GM19193 (cell line): ENCODE measurements around the gene SPTBN4.

Experiments
- POLR2A ChIP-seq: IDR thresholded peaks from 4 replicates; pipeline ENCODE4 v1.6.1; 2011; ENCODE audit not compliant: insufficient read depth, insufficient read length; ENCODE audit errors: extremely low read depth

The SPTBN4 gene

DNA sequence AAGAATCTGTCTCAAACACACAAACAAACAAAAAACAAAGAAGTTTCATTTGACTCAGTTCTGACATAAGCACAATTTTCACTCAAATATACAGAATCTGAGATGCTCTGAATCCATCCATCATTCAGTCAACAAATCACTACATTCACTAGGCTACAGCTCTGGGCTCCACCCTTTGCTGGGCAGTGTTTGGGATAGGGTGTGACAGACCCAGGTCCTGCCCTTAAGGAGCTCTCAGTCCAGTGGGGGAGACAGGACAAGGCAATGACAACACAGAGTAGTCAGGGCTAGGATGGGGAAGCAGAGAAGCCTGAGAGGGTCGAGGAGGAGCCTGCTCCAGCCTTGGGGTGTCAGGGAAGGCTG, 45.3 kb downstream of the SPTBN4 start:
- no peak for TF ChIP-seq POLR2A

DNA sequence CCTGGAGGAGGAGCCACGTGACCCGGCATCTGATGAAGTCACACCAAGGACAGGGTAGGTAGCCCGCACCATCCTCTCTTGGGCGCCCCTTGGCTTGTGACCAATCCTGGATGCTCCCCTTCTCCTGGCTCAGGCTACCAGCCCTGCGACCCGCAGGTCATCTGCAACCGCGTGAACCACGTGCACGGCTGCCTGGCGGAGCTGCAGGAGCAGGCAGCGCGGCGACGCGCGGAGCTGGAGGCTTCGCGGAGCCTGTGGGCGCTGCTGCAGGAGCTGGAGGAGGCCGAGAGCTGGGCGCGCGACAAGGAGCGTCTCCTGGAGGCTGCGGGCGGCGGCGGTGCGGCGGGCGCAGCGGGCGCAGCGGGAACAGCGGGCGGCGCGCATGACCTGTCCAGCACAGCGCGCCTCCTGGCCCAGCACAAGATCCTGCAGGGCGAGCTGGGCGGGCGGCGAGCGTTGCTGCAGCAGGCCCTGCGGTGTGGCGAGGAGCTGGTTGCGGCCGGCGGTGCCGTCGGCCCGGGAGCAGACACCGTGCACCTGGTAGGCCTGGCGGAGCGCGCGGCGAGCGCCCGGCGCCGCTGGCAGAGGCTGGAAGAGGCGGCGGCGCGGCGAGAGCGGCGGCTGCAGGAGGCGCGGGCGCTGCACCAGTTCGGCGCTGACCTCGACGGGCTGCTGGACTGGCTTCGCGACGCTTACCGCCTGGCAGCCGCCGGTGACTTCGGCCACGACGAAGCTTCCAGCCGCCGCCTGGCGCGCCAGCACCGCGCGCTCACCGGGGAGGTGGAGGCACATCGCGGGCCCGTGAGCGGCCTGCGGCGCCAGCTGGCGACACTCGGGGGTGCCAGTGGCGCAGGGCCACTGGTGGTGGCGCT, 45.9 kb downstream of the SPTBN4 start:
- no peak for TF ChIP-seq POLR2A

DNA sequence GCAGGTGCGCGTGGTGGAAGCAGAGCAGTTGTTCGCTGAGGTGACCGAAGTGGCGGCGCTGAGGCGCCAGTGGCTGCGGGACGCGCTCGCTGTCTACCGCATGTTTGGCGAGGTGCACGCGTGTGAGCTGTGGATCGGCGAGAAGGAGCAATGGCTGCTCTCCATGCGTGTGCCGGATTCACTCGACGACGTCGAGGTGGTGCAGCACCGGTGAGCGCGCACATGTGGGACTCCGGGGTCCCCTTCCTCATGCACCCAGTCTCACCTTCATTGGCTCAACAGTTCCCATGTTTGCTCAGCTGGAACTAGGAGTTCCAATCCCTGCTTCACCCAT, 46.5 kb downstream of the SPTBN4 start:
- TF ChIP-seq POLR2A = no peak

- TF ChIP-seq POLR2A = no peak
These were observed 47.0 kb downstream of the SPTBN4 start for GRCh38 chr19:40513741-40514315.

DNA sequence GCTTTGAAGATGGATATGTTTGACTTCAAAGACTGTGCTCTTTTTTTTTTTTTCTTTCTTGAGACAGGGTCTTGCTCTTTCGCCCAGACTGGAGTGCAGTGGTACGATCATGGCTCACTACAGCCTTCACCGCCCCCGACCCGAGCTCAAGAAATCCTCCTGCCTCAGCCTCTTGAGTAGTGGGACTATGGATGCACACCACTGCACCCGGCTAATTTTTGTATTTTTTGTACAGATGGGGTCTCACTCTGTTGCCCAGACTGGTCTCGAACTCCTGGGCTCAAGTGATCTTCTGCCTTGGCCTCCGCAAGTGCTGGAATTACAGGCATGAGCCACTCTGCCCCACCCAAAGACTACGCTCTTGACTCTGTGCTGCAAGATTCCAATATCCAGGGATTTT, 50.4 kb downstream of the SPTBN4 start:
- TF ChIP-seq POLR2A = no peak

DNA sequence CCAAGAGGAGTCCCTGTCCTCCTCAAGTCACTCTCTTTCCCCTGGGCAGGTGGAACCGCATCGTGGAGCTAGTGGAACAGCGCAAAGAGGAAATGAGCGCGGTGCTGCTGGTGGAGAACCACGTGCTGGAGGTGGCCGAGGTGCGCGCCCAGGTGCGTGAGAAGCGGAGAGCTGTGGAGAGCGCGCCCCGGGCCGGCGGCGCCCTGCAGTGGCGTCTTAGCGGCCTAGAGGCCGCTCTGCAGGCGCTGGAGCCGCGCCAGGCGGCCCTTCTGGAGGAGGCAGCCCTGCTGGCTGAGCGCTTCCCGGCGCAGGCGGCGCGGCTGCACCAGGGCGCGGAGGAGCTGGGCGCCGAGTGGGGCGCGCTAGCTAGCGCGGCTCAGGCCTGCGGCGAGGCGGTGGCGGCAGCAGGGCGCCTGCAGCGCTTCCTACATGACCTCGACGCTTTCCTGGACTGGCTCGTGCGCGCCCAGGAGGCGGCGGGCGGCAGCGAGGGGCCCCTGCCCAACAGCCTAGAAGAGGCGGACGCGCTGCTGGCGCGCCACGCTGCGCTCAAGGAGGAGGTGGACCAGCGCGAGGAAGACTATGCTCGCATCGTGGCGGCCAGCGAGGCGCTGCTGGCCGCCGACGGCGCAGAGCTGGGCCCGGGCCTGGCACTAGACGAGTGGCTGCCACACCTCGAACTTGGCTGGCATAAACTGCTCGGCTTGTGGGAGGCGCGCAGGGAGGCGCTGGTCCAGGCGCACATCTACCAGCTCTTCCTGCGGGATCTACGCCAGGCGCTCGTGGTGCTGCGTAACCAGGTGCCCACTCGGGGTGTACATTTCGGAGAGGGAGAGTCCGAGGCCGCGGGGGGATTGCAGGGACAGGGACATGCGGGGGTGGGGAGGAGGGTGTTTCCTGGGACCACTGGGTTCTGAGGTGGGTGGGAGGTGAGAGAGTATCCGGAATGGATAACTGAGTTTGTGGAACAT, 52.8 kb downstream of the SPTBN4 start:
- TF ChIP-seq POLR2A = no peak

- TF ChIP-seq POLR2A = no peak
These were observed 54.5 kb downstream of the SPTBN4 start for GRCh38 chr19:40521276-40521675.

DNA sequence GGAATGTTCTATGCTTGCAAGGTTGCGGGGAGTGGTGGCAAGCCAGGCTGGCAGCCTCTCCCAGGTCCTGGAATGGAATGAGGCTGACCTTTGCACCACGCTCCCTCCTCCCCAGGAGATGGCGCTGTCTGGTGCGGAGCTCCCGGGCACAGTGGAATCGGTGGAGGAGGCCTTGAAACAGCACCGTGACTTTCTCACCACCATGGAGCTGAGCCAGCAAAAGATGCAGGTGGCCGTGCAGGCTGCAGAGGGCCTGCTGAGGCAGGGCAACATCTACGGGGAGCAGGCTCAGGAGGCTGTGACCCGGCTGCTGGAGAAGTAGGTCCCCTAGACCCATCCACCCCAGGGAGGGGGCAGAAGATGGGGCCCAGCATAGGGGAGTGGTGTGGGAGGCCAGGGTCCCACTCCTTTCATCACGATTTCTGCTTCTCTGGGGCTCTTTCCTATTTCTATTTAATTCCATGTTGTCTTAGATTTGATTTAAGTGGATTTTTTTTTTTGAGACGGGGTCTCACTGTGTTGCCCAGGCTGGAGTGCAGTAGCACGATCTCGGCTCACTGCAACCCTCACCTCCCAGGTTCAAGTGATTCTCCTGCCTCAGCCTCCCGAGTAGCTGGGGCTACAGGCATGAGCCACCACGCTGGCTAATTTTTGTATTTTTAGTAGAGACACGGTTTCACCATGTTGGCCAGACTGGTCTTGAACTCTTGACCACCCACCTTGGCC, 56.7 kb downstream of the SPTBN4 start:
- TF ChIP-seq POLR2A = no peak

DNA sequence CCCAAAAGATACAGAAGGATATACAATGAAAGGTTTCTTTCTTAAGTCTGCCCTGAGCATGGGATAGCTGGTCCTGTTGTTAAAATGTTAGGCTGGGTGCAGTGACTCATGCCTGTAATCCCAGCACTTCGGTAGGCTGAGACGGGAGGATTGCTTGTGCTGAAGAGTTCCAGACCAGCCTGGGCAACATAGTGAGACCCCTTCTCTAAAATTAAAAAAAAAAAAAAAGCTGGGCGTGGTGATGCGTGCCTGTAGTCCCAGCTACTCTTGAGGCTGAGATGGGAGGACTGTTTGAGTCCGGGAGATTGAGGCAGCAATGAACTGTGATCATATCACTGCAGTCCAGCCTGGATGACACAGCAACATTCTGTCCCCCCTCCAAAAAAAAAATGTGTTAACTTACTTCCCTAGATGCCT, 57.3 kb downstream of the SPTBN4 start:
- TF ChIP-seq POLR2A = no peak

DNA sequence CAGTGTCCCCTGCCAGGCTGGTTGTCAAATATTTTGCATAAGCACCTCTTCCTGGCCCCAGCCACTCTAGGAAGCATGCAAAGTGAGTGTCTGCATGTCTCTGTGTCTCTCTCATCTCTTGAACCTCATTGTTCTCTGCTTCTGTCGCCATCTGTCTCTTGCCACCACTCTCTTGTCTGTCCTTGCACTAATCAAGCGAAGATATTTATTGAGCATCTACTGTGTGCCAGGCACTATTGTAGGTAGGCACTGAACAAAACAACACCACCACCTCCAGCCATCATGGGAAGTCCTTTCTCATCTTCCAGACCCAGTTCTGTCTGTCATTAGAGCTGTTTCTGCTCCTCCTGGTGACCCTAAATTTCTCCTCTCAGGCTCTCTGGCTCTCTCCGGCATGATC, 57.9 kb downstream of the SPTBN4 start:
- TF ChIP-seq POLR2A = no peak

DNA sequence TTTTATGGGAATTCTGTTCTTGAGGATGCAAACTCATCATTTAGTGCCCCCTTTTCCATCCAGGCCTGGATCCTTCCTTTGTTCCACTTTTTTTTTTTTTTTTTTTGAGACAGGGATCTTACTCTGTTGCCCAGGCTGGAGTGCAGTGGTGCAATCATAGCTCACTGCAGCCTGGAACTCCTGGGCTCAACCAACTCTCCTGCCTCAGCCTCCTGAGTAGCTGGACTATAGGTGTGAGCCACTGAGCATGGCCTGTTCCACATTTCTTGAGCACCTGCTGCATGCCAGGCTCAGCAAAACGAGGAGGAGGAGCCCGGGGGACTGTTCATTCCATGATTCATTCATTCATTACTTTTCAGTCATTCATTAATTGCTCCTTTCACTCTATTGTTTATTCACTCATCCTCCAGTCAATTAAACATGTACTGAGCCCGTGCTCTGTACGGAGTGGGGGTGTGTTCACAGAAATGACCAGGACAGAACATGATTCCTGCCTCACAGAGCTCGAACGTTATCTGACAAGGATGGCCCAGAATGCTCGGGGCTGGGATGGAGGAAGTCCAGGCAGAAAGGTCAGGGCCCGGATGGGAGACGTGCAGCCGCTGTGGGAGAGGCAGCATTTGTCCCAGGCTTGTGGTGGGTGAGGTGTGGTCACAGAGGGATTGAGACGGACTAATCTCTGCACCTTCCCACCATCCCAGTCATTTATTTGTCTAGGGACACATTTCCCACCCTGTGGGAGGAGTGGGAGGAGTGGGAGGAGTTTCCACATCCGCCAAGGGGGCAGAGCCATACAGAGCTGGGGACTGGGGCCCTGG, 58.6 kb downstream of the SPTBN4 start:
- no peak for TF ChIP-seq POLR2A

DNA sequence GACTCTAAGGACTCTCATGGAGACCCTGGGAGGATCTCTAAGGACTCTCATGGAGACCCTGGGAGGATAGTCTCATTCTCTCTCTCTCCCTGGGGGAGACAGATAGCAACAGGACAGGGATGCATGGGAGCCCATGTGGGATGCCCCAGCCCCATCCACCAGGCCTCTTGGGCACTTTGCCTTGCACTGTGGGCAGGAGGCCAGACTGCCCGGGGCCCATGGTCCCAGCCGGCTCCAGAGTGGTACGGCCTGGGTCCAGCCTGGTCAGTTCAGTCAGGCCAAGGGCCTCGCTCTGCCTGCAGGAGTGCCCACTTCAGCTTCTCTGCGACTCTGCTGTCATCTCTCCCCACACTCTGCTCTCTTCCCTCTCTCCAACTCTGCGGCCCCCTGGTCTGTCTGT, 61.3 kb downstream of the SPTBN4 start:
- no peak for TF ChIP-seq POLR2A

DNA sequence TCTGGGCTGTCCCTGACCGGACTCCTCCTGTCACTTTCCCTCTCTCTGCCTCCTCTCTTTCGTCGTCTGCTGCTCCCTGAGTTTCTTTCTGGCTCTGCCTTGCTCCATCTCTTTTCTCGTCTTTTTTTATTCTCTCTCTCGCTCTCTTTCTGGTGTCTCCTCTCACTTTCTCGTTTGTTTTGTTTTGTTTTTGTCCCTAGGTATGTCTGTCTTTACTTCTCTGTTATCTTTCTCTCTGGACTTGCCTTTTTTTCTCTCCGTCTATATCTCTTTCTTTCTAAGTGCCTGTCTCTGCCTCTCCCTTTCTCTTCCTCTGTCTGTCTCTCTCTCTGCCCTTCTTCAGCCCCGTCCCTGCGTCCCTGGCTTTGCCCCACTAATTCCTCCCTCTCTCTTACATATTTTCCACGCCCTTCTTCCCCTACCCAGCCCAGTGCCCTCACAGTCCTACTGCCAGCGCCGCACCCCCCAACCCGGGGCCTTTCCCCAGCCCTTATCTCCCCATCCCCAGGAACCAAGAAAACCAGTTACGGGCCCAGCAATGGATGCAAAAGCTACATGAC, 61.8 kb downstream of the SPTBN4 start:
- TF ChIP-seq POLR2A = no peak
